GM21576 (cell line): ENCODE measurements around the gene TRAK1.
"Not testable (repeated sequence)": the region's sequence is repeated elsewhere in the genome, so short reads cannot be mapped to it uniquely, and the experiment has no call there.

Experiments used
- ATAC-seq: cut with Tn5 transposase; IDR thresholded peaks from one replicate; pipeline ENCODE4 v1.9.1; 2021; ENCODE audit warnings: mild to moderate bottlenecking, moderate library complexity; ENCODE audit not compliant: unreplicated experiment

The TRAK1 gene

DNA sequence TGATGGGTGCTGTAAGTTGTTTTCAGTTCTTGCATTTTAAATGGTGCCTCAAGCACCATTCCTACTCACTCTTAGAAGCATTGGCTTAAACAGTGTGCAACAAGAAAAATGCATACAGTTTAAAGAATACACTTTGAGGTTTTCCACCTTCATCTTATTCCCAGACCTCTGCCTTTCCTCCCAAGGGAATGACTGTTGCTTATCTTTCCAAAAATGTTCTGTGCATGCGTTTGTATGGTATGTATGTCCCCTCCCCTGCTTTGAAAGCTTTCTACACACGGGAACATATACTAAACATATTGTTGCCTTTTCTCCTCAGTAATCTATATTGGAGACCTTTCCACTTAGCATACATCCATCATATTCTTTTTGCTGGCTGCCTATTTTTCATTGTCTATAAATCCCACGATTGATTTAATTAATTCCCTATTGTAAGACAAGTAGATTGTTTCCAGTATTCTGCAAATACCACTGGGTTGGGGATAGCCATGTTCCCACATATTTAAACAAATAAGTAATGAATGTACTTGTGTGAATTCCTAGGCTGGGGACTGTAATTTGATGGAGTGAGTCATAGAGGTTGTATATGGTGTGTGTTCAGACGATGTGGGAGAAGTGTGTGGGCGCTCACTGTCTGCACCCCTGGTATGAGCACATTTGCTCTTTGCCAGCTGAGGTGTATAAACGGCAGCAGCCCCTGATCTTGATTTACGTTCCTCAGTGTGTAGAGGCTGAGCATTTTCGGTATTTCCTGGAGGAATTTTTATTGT lies 5.8 kb downstream of the TRAK1 start:
- no peak for ATAC-seq

DNA sequence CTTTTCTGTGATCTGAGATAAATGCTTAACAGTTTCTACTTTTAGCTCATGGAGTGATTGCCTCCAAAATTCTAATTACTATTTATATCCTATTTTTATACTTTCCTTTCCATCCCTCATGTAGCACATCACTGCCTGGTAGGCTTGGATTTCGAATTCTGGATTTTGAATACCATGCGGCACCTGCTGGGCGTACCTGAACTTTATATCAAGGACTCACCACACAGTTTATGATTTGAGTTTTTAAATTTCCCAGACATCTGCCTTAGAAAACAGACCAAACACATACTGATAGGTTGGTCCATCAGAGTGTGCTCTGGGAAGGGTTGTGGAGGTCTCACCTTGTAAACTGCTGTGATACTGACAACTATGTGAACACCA lies 6.4 kb downstream of the TRAK1 start:
- no peak for ATAC-seq

DNA sequence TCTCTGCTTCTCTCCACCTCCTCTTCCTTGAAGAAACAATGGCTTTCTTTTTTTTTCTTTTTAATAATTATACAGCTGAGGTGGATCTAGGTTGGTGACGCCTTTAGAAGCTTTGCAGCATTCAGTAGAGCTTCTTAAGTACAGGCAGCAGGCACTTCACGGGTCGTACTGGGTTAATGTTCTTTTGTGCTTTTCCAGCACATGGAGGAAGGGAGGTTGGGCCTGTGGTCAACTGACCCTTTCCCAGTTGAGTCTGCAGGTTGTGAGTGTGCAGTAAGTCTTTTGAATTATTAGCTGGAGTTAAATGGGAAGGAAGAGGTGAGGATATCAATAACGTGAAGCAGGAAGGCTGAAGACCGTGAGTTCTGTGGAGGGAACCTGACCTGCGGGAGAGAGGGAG lies 7.0 kb downstream of the TRAK1 start:
- ATAC-seq = no peak

DNA sequence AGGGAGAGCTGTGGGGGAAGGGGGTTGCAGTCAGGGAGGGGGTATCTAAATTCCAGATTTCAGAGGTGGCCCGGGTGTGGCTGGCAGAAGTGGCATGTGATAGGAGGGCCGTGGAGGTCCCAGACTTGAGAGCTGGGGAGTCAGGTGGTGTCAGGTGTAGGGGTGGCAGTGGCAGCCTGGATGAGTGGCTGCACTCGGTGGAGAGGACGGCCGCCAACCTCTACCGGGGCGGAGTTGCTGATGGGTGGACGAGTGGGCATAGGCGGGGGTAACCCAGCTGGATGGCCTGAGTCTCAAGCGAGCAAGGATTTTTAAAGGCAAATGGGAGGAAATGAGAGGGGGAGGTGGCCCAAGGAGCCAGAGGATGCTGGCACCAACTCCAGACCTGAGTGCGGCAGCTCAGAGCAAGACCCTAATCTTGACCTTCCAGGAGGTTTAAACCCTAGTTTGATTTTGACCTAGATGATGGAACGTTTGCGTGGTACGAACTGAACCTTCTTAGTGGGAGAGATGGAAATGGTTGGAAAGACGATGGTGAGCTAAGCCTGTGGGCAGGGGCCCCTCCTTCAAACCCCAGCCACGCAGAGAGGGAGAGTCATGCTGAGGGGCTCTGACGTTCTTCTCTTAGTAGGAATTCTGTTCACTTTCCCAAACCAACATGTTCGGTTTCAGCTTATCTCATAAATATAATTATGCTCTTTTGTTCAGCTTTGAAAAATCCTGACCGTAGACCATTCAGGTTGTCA lies 8.0 kb downstream of the TRAK1 start:
- peak; percentile 20 for ATAC-seq

DNA sequence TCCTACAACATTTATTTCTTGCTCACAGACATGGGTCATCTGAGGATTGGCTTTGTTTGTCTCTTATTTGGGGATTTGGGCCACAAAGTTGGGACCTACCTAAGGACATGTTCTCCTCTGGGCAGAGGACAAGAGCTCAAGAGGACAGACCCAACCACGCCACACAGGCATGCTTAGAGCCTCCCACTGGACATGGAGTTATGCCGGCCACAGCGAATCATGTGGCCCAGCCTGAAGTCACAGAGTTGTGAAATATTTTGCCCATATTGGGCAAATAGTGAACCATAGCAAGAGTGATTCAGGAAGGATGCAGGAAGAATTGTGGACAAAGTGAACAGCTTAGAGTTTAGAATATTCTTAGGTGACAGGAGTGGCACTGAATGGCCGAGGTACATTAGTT lies 9.9 kb downstream of the TRAK1 start:
- no peak for ATAC-seq

DNA sequence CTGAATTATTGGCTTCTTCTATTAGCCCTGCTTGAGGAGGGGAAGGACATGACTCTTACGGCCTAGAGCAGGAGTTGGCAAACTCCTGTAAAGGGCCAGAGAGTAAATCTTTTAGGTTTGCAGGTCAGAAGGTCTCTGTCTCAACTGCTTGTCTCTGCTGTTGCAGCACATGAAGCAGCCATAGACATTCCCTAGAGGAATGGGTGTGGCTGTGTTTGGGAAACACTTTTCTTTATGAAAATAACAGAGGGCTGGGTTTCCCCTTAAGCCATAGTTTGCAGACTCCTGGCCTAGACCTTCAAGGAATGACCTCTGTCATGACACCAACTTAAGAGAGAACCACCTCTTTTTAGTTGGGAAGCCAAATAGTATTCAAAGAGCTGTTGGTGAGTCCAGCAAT lies 10.3 kb downstream of the TRAK1 start:
- no peak for ATAC-seq

DNA sequence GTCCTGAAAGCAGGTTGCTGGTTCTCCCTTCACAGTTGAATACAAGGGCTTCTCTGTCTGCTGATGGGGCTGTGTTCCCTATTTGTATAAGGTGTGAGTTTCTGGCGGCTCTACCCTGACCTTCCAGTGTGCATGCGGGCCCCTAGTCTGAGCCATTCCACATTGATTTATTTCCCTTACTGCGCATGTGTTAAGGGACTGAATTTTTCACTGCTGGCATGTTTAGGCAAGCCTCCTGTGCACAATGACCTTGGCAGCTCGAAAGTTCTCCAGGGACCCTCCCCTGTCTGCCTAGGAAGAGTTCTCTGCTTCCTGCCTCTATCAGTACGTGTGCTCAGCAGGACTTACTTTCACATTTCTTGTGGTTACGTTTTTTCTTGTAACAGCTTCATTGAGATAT lies 11.4 kb downstream of the TRAK1 start:
- ATAC-seq = no peak

DNA sequence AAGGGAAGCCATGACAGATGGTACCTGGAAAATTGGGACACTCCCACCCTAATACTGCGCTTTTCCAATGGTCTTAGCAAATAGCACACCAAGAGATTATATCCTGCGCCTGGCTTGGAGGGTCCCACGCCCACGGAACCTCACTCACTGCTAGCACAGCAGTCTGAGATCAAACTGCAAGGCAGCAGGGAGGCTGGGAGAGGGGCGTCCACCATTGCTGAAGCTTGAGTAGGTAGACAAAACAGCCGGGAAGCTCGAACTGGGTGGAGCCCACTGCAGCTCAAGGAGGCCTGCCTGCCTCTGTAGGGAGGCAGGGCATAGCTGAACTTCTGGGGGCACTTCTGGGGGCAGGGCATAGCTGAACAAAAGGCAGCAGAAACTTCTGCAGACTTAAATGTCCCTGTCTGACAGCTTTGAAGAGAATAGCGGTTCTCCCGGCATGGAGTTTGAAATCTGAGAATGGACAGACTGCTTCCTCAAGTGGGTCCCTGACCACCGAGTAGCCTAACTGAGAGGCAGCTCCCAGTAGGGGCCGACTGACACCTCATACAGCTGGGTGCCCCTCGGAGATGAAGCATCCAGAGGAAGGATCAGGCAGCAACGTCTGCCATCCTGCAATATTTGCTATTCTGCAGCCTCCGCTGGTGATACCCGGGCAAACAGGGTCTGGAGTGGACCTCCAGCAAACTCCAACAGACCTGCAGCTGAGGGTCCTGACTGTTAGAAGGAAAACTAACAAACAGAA lies 12.9 kb downstream of the TRAK1 start:
- not testable (repeated sequence) for ATAC-seq

DNA sequence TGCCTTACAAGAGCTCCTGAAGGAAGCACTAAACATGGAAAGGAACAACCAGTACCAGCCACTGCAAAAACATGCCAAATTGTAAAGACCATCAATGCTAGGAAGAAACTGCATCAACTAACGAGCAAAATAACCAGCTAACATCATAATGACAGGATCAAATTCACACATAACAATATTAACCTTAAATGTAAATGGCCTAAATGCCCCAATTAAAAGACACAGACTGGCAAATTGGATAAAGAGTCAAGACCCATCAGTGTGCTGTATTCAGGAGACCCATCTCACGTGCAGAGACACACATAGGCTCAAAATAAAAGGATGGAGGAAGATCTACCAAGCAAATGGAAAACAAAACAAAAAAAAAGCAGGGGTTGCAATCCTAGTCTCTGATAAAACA lies 14.8 kb downstream of the TRAK1 start:
- ATAC-seq = not testable (repeated sequence)

DNA sequence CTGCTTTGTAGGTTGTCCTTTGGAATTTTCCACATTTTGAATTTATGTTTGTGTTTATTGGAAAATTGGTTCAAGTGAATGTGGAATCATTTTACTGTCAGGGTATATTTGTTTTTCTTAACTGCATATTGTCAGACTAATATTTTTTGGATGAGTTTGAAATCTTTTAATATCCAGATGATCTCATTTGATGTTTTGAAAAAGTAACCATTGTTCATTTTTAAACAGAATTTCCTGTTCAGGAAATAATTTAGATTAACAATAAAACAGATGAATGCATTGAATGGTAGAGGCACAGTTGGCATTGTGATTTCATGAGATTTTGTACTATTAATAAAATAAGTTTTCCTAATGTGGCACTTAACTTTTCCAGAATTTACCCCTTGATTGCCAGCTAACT lies 15.5 kb downstream of the TRAK1 start:
- ATAC-seq = no peak

DNA sequence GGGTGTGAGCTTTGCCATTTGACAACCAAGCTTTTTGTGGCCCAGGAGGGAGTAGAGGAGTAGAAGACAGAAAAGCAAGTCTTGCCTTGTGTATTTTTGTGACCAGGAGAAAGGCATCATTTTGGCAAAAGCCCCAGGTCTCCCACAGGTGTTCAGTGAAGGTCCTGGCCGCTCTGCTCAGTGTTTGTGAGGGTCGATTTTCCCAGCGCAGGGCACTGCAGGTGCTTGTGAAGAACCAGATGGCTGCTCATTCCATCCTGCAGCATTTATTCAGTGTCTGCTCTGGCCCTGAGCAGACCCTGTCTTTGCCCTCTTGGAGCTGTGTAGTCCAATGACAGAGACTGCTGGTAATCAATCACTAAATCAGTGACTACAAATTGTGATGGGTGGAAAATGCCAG lies 19.5 kb downstream of the TRAK1 start:
- ATAC-seq = no peak

DNA sequence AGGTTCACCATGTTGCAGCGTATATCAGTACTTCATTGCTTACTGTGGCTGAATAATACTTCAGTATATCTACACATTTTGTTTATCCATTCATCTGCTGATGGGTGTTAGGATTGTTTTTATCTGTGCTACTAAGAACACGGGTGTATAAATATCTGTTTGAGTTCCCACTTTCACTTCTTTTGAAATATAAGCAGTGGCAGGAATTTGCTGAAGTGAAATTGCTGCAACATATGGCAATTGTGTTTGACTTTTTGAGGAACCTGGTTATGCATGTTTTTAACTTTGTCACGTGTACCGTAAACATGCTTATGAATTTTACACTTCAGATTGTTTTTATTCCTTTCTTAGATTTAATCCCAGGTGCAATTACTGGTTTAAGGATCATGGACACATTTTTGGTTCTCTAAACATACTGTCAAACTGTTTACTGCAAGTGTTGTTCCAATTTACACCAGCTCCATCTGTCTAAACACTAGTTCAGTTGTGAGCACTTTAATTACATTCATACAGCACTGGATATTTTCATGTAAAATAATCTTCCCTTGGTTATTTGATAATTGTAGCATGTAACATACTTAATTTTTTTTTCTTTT lies 23.1 kb downstream of the TRAK1 start:
- ATAC-seq = no peak

DNA sequence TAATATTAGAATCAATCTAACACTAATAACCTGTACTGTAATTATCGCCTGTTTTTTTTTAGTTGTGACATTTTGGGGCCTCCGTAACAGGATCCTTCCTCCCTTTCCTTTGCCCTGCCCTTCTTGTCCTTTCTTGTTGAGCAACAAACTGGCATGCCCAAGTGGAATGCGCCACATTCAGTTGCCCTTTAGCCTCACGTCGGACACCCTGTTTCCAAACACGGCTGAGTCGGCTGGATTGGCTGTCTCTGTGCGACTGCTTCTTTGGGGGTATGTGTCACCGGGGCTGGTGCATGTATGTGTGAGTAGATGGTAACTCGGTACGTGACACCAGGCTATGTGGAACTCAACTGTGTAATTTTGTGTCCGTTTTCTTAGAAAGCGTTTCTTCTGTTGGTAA lies 24.1 kb downstream of the TRAK1 start:
- ATAC-seq = no peak

DNA sequence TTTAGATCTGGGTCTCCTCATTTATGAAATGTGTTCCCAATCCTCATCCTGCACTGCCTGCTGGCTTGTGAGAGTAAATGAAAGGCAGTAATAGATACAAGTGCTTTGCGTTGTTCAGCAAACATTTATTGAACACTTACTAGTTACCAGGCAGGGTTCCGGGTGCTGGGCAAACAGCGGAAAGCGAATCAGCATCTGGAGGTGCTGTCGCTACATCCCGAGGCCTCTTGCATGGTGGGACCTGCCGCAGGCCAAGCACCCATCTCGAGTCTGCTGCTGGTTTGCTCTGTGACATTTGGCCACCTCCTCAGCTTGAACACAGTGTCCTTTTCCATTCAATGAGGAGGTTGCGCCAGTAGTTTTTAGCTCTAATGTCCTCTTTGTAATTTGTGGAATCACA lies 24.8 kb downstream of the TRAK1 start:
- ATAC-seq = no peak

DNA sequence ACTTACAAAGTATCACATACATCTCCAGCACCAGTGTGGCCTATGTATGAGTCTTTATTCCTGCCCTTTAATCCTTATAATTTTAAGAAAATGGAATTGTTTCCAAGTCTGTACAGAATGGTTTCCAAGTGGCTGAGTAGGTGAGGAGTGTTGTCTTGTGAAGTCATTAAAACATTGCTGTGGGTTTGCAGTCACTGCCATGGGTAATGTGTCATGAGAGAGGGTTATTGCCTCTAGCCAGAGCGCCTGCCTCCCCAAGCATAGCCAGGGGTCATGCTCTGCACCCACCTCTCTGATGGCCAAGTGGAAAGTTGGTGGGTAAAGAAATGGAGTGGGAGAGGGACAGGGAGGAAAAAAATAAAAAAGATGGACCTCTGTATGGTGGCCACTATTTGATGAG lies 25.3 kb downstream of the TRAK1 start:
- ATAC-seq = no peak

DNA sequence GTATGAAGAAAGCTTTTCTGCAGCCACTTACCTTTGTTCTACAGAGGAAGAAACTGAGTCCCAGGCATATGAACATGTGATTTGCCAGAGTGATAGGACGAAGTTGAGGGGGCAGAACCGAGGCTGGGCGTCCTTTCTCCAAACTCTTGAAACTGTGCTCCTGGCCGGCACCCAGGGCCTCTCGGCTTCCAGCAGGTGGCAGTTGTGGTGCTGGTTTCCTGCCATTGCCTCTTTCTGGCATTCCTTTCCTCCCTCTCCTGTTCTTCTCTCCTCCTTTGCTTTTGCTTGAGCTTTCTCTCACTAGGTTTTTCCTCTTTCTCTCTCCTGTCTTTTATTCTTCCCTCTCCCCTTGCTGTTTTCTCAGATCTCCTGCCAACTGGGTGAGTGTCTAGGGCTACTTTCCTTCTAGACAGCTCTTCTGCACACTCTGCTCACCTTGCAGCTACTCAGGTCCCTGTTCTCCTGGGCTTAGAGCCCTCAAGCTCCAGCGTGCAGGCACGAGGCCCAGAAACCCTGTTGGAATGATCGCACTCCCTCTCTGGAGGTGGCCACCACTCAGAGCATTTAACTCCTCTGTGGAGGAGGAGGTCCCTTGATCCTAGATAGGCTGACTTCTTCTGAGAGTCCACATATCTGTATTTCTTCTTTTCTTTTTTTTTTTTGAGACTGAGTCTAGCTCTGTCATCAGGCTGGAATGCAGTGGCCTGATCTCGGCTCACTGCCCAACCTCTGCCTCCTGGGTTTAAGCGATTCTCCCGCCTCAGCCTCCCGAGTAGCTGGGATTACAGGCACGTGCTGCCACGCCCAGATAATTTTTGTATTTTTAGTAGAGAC lies 26.2 kb downstream of the TRAK1 start:
- no peak for ATAC-seq

DNA sequence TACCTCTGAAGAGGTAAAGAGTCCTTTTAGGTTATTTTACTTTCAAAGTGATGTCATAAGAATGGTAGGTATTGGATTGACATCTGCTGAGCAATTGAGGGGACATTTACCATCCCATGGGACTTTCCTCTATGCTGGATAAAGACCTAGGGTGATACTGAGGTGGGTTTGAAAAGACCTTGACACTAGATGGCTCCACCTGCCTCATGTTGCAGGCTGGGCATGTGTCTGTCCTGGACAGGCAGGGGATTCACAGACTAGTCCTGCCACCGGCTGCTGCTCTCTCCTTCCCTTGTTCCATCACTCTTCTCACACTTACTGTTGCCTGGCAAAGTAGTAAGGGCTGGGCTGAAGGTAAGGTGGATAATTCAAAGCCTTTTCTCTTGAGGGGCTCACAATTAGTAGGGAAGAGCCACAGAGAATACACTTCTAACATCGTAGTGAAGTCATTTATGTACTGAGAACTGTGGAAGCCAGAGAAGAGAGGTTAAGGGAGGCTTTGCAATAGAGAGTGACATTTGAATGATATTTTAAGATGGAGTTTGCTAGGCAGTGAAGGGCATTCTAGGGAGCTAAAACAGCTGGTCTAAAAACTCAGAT lies 27.7 kb downstream of the TRAK1 start:
- ATAC-seq = peak; percentile 67

DNA sequence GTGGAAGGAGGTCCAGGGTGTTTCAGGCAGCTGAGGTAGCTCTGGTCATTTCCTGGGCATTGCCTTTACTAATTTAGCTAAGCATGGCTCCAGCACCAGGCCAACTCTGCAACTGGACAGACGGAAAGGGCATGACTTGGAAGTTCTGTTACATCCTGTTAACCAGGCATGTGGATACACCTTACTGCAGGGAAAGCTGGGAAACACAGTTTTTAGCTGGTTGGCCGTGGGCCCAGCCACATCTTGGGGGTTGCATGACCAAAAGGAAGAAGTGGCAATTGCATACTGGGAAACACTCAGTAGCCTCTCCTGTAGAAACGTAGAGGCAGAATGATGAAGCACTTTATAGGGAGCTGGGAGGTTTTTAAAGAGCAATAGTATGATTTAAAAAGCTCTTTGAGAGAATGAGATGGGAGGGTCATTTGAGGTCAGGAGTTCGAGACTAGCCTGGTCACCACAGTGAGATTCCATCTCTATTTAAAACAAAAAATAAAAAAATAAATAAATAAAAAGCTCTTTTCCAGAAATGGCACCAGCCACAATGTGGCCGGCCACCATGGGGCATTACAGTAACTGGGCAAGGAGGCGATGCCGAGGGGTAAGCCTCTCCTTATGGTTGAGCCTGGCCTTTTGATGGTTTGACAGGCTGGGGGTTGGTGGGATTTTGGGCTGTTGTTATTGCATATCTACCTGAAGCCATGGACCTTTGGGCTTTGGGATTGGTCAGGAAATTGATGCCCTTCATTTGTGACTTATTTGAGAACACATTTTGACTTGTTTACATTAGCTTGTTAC lies 28.6 kb downstream of the TRAK1 start:
- no peak for ATAC-seq

DNA sequence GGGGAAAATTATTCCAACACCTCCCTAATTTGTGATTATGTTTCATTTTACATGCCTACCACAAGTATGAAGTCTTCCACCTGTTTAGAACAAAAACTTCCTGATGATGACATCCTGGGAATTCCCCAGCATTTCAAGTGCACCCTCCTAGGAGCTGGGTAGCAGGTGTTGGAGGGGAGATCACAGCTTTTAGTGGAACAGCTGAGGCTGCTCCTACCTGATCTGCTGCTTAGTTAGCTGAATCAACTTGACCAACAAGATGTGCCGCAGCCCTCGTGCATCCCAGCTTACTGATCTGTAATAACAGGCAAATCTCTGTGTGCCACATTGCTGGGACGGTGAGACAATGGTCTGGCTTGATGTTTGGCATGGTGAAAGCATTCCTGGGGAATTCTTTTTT lies 29.7 kb downstream of the TRAK1 start:
- ATAC-seq = no peak
